Keratinocyte (primary cell): ENCODE results near the gene ZNF780A. TPM values are rescaled to one million over a fixed set of nuclear protein-coding genes. Genes with fewer than 3 reads are reported as not detected.

ENCODE experiments used
- DNase-seq: peaks from one replicate; pipeline ENCODE4 v3.0.0-alpha.2; 2011; ENCODE audit warnings: low read depth, missing footprints, low spot score
- FAIRE-seq: peaks from 2 replicates; lab custom pipeline; 2011; peaks lifted over from hg19 to GRCh38; lab: Jason Lieb, UNC
- H2AFZ ChIP-seq: 2 replicates; pipeline ENCODE4 v1.6.0; 2012; ENCODE audit warnings: low read length, control low read depth, inconsistent platforms; ENCODE audit not compliant: control insufficient read depth
- H3K27ac ChIP-seq: 2 replicates; pipeline ENCODE4 v1.5.1; 2011; ENCODE audit warnings: low read length; ENCODE audit not compliant: control insufficient read depth, insufficient read depth
- H3K27me3 ChIP-seq: 3 replicates; pipeline ENCODE4 v1.6.0; 2011; ENCODE audit warnings: low read length; ENCODE audit not compliant: control insufficient read depth, insufficient read depth; ENCODE audit errors: extremely low read depth
- H3K36me3 ChIP-seq, 2 experiments: 2 replicates in 1 of 2; 3 replicates in 1 of 2; pipeline ENCODE4 v1.5.1; 2011; ENCODE audit warnings: low read length in 2 of 2, mild to moderate bottlenecking in 1 of 2; ENCODE audit not compliant: control insufficient read depth in 2 of 2, insufficient read depth in 2 of 2; ENCODE audit errors: extremely low read depth in 1 of 2
- H3K4me1 ChIP-seq: 3 replicates; pipeline ENCODE4 v1.5.1; 2011; ENCODE audit warnings: low read length; ENCODE audit not compliant: control insufficient read depth, insufficient read depth; ENCODE audit errors: extremely low read depth
- H3K4me2 ChIP-seq: 3 replicates; pipeline ENCODE4 v1.6.0; 2011; ENCODE audit warnings: low read depth, low read length; ENCODE audit not compliant: control insufficient read depth, insufficient read depth; ENCODE audit errors: extremely low read depth
- H3K4me3 ChIP-seq, 3 experiments: fragments of 200-600 bp in 1 of 3; sonication (generic) in 1 of 3; 2 replicates in 2 of 3; 3 replicates in 1 of 3; pipeline ENCODE4 v1.5.1; 2011 to 2016; ENCODE audit warnings: low read length in 3 of 3, mild to moderate bottlenecking in 3 of 3, control low read depth in 2 of 3, inconsistent platforms in 1 of 3, low read depth in 1 of 3, mixed read lengths in 1 of 3, mixed run types in 1 of 3, moderate library complexity in 1 of 3; ENCODE audit not compliant: control insufficient read depth in 2 of 3, insufficient read depth in 2 of 3; ENCODE audit errors: extremely low read depth in 1 of 3
- H3K79me2 ChIP-seq: 2 replicates; pipeline ENCODE4 v1.6.0; 2012; ENCODE audit warnings: low read length; ENCODE audit not compliant: control insufficient read depth, insufficient read depth
- H3K9ac ChIP-seq: 3 replicates; pipeline ENCODE4 v1.6.0; 2011; ENCODE audit warnings: low read length; ENCODE audit not compliant: control insufficient read depth, insufficient read depth; ENCODE audit errors: extremely low read depth
- H3K9me1 ChIP-seq: 3 replicates; pipeline ENCODE4 v1.6.0; 2011; ENCODE audit warnings: low read length; ENCODE audit not compliant: control insufficient read depth, insufficient read depth; ENCODE audit errors: extremely low read depth
- H3K9me3 ChIP-seq: 2 replicates; pipeline ENCODE4 v1.5.1; 2012; ENCODE audit warnings: low read depth, low read length; ENCODE audit not compliant: control insufficient read depth
- H4K20me1 ChIP-seq: 3 replicates; pipeline ENCODE4 v1.6.0; 2011; ENCODE audit warnings: low read length; ENCODE audit not compliant: control insufficient read depth, insufficient read depth; ENCODE audit errors: extremely low read depth
- CTCF ChIP-seq, 3 experiments: IDR thresholded peaks in 1 of 3; conservative IDR thresholded peaks in 1 of 3; optimal IDR thresholded peaks in 1 of 3; 2 replicates in 2 of 3; 3 replicates in 1 of 3; pipeline versions ENCODE3 to v1.5.1; 2011; ENCODE audit warnings: low read length in 3 of 3, mild to moderate bottlenecking in 3 of 3, moderate library complexity in 2 of 3, control low read depth in 1 of 3, inconsistent platforms in 1 of 3; ENCODE audit not compliant: insufficient read depth in 2 of 3; ENCODE audit errors: extremely low read depth in 1 of 3
- EZH2 ChIP-seq: IDR thresholded peaks from one replicate; pipeline ENCODE4 v1.6.1; 2012; ENCODE audit warnings: inconsistent platforms, mild to moderate bottlenecking, low read length, moderate library complexity
- dilution Hi-C: fragments of 300-500 bp; cut with MboI; formaldehyde crosslinking; loops from one replicate; pipeline ENCODE4 v1.7.0; 2020; ENCODE audit warnings: low sequenced_read_pairs; ENCODE audit not compliant: extremely low pct_ligation_motif_present
- polyA plus RNA-seq, 5 experiments: library from polyadenylated mRNA; depleted of rRNA in 3 of 5; stranded (reverse) in 3 of 5; stranded (forward) in 1 of 5; unstranded in 1 of 5; fragments of >200 nt; gene quantifications; 1 replicate in 1 of 5; 2 replicates in 3 of 5; 3 replicates in 1 of 5; pipeline versions ENCODE4 v1.2.1 to v1.2.3, GENCODE V29; 2011 to 2012; ENCODE audit warnings: missing spikeins in 2 of 5, low read depth in 1 of 5, low replicate concordance in 1 of 5

Gene ZNF780A
- polyA plus RNA-seq, 1 donor (not counting 4 experiments of a cell fraction or from before 2014, with no cell fraction given), result 19.0 TPM

- no peaks in the 10 kb centered on the region for H4K20me1 ChIP-seq
- dilution Hi-C loops, result no loop called here
- H3K27ac ChIP-seq, result no peak overlapping the region
- no peaks in the 10 kb centered on the region for H3K9me3 ChIP-seq
- DNase-seq, result no peak
- no peak overlapping the region for H3K9ac ChIP-seq
- H3K36me3 ChIP-seq, result no peaks in the 10 kb centered on the region
- H3K4me2 ChIP-seq, result no peak overlapping the region
- H2AFZ ChIP-seq, result no peak overlapping the region
- FAIRE-seq, result no peak
- H3K79me2 ChIP-seq, result peaks cover 20% of the 10 kb centered on the region
- H3K4me3 ChIP-seq, result no peak overlapping the region
- no peaks in the 10 kb centered on the region for H3K9me1 ChIP-seq
- peaks cover 19% of the 10 kb centered on the region for H3K4me1 ChIP-seq
- TF ChIP-seq CTCF (optimal IDR thresholded peaks at IDR 0.05 in 1 of 3, IDR thresholded peaks at IDR 0.05 in 1 of 3, conservative IDR thresholded peaks at IDR 0.05 in 1 of 3; ENCODE audit: extremely low read depth in 1 of 3, insufficient read depth in 2 of 3, low read length in 3 of 3) (no peak), EZH2 (no peak)
- no peaks in the 10 kb centered on the region for H3K27me3 ChIP-seq
These were observed 2.7 kb upstream of the ZNF780A start for GRCh38 chr19:40093416-40093815.

GRCh38 chr19:40091205-40092129 is 724 bp upstream of the ZNF780A start:
- dilution Hi-C loops, result no loop called here
- peak overlapping the region; percentile 76 for H3K9ac ChIP-seq
- no peak for TF ChIP-seq EZH2
- TF ChIP-seq CTCF (optimal IDR thresholded peaks at IDR 0.05 in 1 of 3, IDR thresholded peaks at IDR 0.05 in 1 of 3, conservative IDR thresholded peaks at IDR 0.05 in 1 of 3; ENCODE audit: extremely low read depth in 1 of 3, insufficient read depth in 2 of 3, low read length in 3 of 3), result no peak
- no peaks in the 10 kb centered on the region for H3K9me1 ChIP-seq
- peaks cover 19% of the 10 kb centered on the region for H3K4me1 ChIP-seq
- H4K20me1 ChIP-seq, result no peaks in the 10 kb centered on the region
- DNase-seq (no peak), FAIRE-seq (no peak)
- H2AFZ ChIP-seq, result peak overlapping the region; percentile 92
- no peaks in the 10 kb centered on the region for H3K9me3 ChIP-seq
- peak overlapping the region; percentile 96 for H3K4me2 ChIP-seq
- no peaks in the 10 kb centered on the region for H3K27me3 ChIP-seq
- no peaks in the 10 kb centered on the region for H3K36me3 ChIP-seq
- peaks cover 33% of the 10 kb centered on the region for H3K79me2 ChIP-seq
- peak overlapping the region; percentile 68 to 95 (median 82) for H3K4me3 ChIP-seq
- peak overlapping the region; percentile 59 for H3K27ac ChIP-seq
